Neural progenitor cell (in vitro differentiated cells): ENCODE data around the gene STXBP4. TPM values are rescaled to one million over a fixed set of nuclear protein-coding genes. Genes with fewer than 3 reads are reported as not detected.

Source experiments
- DNase-seq: peaks from one replicate; pipeline ENCODE4 v3.0.0-alpha.2; 2016; ENCODE audit warnings: low spot score
- H2AFZ ChIP-seq: fragments of 200-600 bp; sonication (generic); replicated peaks from 2 replicates; pipeline ENCODE4 v1.6.1; 2016; ENCODE audit warnings: antibody characterized with exemption
- H3F3A ChIP-seq: fragments of 200-600 bp; sonication (generic); 2 replicates; pipeline ENCODE4 v1.6.1; 2016; ENCODE audit warnings: antibody characterized with exemption, low read depth
- H3K27ac ChIP-seq: fragments of 200-600 bp; sonication (generic); 2 replicates; pipeline ENCODE4 v1.5.1; 2016; ENCODE audit warnings: mild to moderate bottlenecking
- H3K27me3 ChIP-seq: fragments of 200-600 bp; sonication (generic); 2 replicates; pipeline ENCODE4 v1.6.1; 2016; ENCODE audit warnings: mild to moderate bottlenecking, moderate library complexity
- H3K36me3 ChIP-seq: fragments of 200-600 bp; sonication (generic); 2 replicates; pipeline ENCODE4 v1.5.1; 2016
- H3K4me1 ChIP-seq: fragments of 200-600 bp; sonication (generic); 2 replicates; pipeline ENCODE4 v1.6.1; 2016; ENCODE audit warnings: mixed run types
- H3K4me2 ChIP-seq: fragments of 200-600 bp; sonication (generic); 2 replicates; pipeline ENCODE4 v1.6.1; 2016
- H3K4me3 ChIP-seq: fragments of 200-600 bp; sonication (generic); 2 replicates; pipeline ENCODE4 v1.5.1; 2016
- H3K79me2 ChIP-seq: fragments of 200-600 bp; sonication (generic); 2 replicates; pipeline ENCODE4 v1.6.1; 2016; ENCODE audit warnings: low read depth
- H3K9ac ChIP-seq: fragments of 200-600 bp; sonication (generic); 2 replicates; pipeline ENCODE4 v1.6.1; 2016
- H3K9me3 ChIP-seq: fragments of 200-600 bp; sonication (generic); 2 replicates; pipeline ENCODE4 v1.5.1; 2016; ENCODE audit warnings: low read depth
- H4K20me1 ChIP-seq: fragments of 200-600 bp; sonication (generic); 2 replicates; pipeline ENCODE4 v1.6.1; 2016; ENCODE audit warnings: low read depth
- H3K27ac Mint-ChIP-seq: 3 replicates; pipeline ENCODE4 v1.8.0; 2021; ENCODE audit warnings: mixed read lengths
- H3K27me3 Mint-ChIP-seq: 2 replicates; pipeline ENCODE4 v1.8.0; 2022; ENCODE audit warnings: low read depth, mild to moderate bottlenecking, inconsistent platforms, moderate library complexity, mixed read lengths; ENCODE audit not compliant: insufficient read depth
- H3K36me3 Mint-ChIP-seq: 3 replicates; pipeline ENCODE4 v1.8.0; 2021; ENCODE audit warnings: mixed read lengths
- H3K4me1 Mint-ChIP-seq: 3 replicates; pipeline ENCODE4 v1.8.0; 2021; ENCODE audit warnings: mixed read lengths
- H3K4me3 Mint-ChIP-seq: 3 replicates; pipeline ENCODE4 v1.8.0; 2021; ENCODE audit warnings: mild to moderate bottlenecking, moderate library complexity, mixed read lengths
- H3K9me3 Mint-ChIP-seq: 3 replicates; pipeline ENCODE4 v1.8.0; 2020; ENCODE audit warnings: mixed read lengths
- EZH2 ChIP-seq: fragments of 200-600 bp; sonication (generic); IDR thresholded peaks from 2 replicates; pipeline ENCODE4 v1.6.1; 2017; ENCODE audit warnings: antibody characterized with exemption, mild to moderate bottlenecking, moderate library complexity
- EZH2phosphoT487 ChIP-seq: fragments of 200-600 bp; sonication (generic); IDR thresholded peaks from 2 replicates; pipeline ENCODE4 v1.6.1; 2017; ENCODE audit warnings: antibody characterized with exemption
- total RNA-seq: library from RNA; depleted of rRNA; stranded (reverse); fragments of >200 nt; gene quantifications from 2 replicates; pipeline ENCODE4 v1.2.3, GENCODE V29; 2015; ENCODE audit warnings: low replicate concordance
- TF ChIP-seq, protein P1 (sequence below): fragments of 200-600 bp; sonication (generic); IDR thresholded peaks from 2 replicates; pipeline ENCODE4 v1.5.1; 2017; ENCODE audit warnings: antibody characterized with exemption, mild to moderate bottlenecking

STXBP4 gene
- total RNA-seq, 1 donor from 2014 or later, result 111 TPM

GRCh38 chr17:55162556-55162946 lies 194.0 kb downstream of the STXBP4 start:
- no peaks in the 10 kb centered on the region for H3K36me3 ChIP-seq
- no peaks in the 10 kb centered on the region for H3K79me2 ChIP-seq
- TF ChIP-seq, protein P1, sequence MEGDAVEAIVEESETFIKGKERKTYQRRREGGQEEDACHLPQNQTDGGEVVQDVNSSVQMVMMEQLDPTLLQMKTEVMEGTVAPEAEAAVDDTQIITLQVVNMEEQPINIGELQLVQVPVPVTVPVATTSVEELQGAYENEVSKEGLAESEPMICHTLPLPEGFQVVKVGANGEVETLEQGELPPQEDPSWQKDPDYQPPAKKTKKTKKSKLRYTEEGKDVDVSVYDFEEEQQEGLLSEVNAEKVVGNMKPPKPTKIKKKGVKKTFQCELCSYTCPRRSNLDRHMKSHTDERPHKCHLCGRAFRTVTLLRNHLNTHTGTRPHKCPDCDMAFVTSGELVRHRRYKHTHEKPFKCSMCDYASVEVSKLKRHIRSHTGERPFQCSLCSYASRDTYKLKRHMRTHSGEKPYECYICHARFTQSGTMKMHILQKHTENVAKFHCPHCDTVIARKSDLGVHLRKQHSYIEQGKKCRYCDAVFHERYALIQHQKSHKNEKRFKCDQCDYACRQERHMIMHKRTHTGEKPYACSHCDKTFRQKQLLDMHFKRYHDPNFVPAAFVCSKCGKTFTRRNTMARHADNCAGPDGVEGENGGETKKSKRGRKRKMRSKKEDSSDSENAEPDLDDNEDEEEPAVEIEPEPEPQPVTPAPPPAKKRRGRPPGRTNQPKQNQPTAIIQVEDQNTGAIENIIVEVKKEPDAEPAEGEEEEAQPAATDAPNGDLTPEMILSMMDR, result no peak
- TF ChIP-seq EZH2phosphoT487 (no peak), EZH2 (no peak)
- Mint-ChIP-seq H3K36me3 (peaks cover 10% of the 10 kb centered on the region), H3K4me3 (no peak overlapping the region), H3K27ac (no peak overlapping the region), H3K9me3 (no peaks in the 10 kb centered on the region), H3K27me3 (no peaks in the 10 kb centered on the region), H3K4me1 (no peaks in the 10 kb centered on the region)
- H3F3A ChIP-seq, result no peaks in the 10 kb centered on the region
- H4K20me1 ChIP-seq, result no peaks in the 10 kb centered on the region
- no peak overlapping the region for H3K4me3 ChIP-seq
- no peaks in the 10 kb centered on the region for H3K4me1 ChIP-seq
- DNase-seq, result no peak
- no peak overlapping the region for H3K4me2 ChIP-seq
- no peak overlapping the region for H2AFZ ChIP-seq
- H3K27me3 ChIP-seq, result no peaks in the 10 kb centered on the region
- no peak overlapping the region for H3K9ac ChIP-seq
- no peaks in the 10 kb centered on the region for H3K9me3 ChIP-seq
- H3K27ac ChIP-seq, result no peak overlapping the region

GRCh38 chr17:55163408-55163807 lies 194.8 kb downstream of the STXBP4 start:
- Histone ChIP-seq H2AFZ (no peak overlapping the region), H3F3A (no peaks in the 10 kb centered on the region), H3K9me3 (no peaks in the 10 kb centered on the region), H3K36me3 (no peaks in the 10 kb centered on the region), H3K27ac (no peak overlapping the region), H4K20me1 (no peaks in the 10 kb centered on the region), H3K27me3 (no peaks in the 10 kb centered on the region), H3K9ac (no peak overlapping the region), H3K79me2 (no peaks in the 10 kb centered on the region), H3K4me3 (no peak overlapping the region), H3K4me1 (no peaks in the 10 kb centered on the region), H3K4me2 (no peak overlapping the region)
- Mint-ChIP-seq H3K4me3 (no peak overlapping the region), H3K4me1 (no peaks in the 10 kb centered on the region), H3K27ac (no peak overlapping the region), H3K27me3 (no peaks in the 10 kb centered on the region), H3K9me3 (no peaks in the 10 kb centered on the region), H3K36me3 (peaks cover 10% of the 10 kb centered on the region)
- DNase-seq, result no peak
- TF ChIP-seq, protein P1, result no peak
- no peak for TF ChIP-seq EZH2
- no peak for TF ChIP-seq EZH2phosphoT487

GRCh38 chr17:55166506-55166905 lies 197.9 kb downstream of the STXBP4 start:
- DNase-seq, result no peak
- no peaks in the 10 kb centered on the region for H3K9me3 ChIP-seq
- H3K27ac Mint-ChIP-seq, result no peak overlapping the region
- no peaks in the 10 kb centered on the region for H3K4me1 ChIP-seq
- H3F3A ChIP-seq, result no peaks in the 10 kb centered on the region
- no peak overlapping the region for H2AFZ ChIP-seq
- H3K27ac ChIP-seq, result no peak overlapping the region
- H3K9ac ChIP-seq, result no peak overlapping the region
- H3K4me3 ChIP-seq, result no peak overlapping the region
- no peaks in the 10 kb centered on the region for H3K79me2 ChIP-seq
- no peaks in the 10 kb centered on the region for H3K27me3 Mint-ChIP-seq
- H3K27me3 ChIP-seq, result no peaks in the 10 kb centered on the region
- peaks cover 4% of the 10 kb centered on the region for H3K36me3 Mint-ChIP-seq
- no peaks in the 10 kb centered on the region for H3K4me1 Mint-ChIP-seq
- no peak overlapping the region for H3K4me3 Mint-ChIP-seq
- H4K20me1 ChIP-seq, result no peaks in the 10 kb centered on the region
- H3K4me2 ChIP-seq, result no peak overlapping the region
- H3K36me3 ChIP-seq, result no peaks in the 10 kb centered on the region
- H3K9me3 Mint-ChIP-seq, result no peaks in the 10 kb centered on the region
- TF ChIP-seq EZH2phosphoT487 (no peak), EZH2 (no peak)
- TF ChIP-seq, protein P1, result no peak
